ENCODE results near the gene SLC9A8. TPM values are rescaled to one million over a fixed set of nuclear protein-coding genes. Genes with fewer than 3 reads are reported as not detected.

The SLC9A8 gene
- total and polyA plus RNA-seq, 2 of the 4 experiments (the other 2 are of a cell fraction) = 4.1 to 5.0 TPM

DNA sequence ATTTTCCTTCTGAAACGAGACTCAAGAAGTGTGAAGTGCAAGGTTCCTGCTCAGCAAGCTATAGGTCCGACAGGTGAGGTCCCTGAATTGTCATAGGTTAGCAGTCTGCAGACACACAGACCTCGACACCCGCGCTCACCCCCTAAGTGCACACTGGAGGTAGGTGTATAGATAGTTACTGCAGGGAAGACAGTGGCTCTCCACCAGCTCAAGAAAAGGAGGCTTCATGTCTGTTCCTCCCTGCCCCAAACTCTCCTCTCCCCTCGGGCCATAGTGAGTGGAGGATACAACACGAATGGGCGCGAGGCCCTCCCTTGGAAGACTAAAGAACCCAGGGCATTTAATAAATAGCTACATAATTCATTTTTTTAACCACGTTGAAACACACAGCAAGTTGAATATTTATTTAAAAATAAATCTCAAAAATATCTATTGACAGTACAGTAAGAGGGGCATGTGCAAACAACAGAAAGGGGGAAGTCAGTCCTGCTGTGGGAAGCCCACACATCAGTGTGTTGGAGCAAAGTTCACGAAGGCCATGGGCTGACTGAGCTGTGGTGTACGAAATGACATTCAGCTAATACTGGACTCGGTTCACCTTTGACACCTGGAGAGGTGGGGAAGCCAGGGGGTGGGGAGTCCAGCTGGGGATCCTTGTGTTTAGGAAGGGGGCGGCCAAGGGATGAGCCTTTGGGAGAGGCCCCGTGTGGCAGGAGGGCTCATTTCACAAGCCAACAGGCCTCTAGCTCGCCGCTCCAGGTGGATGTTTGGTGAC, 92.0 kb downstream of the SLC9A8 start:
- ChIA-PET CTCF (interaction anchor here (1.1 to 2.2 kb wide), 2 partner anchors 8 to 10 kb away, joined by 3 to 8 read pairs; no protein-coding TSS in a partner anchor), POLR2A (ENCODE audit: unreplicated experiment) (interaction anchor here (0.6 kb wide), 1 partner anchor 9 kb away, joined by 4 read pairs; no protein-coding TSS in a partner anchor)
- Histone ChIP-seq H2BK120ac (ENCODE audit: low read depth, low read length) (no peak overlapping the region), H3K9me3 (ENCODE audit: control insufficient read depth, insufficient read depth, low read length) (no peaks in the 10 kb centered on the region), H3K27me3 (ENCODE audit: control insufficient read depth, insufficient read depth, low read length) (no peaks in the 10 kb centered on the region), H2AK5ac (ENCODE audit: low read depth, low read length) (no peak overlapping the region), H3K9me1 (ENCODE audit: insufficient read depth, low read length) (peaks cover 7% of the 10 kb centered on the region), H3K4me1 (ENCODE audit: control insufficient read depth, insufficient read depth, low read length) (peaks cover 6% of the 10 kb centered on the region), H3K36me3 (ENCODE audit: control insufficient read depth, insufficient read depth, low read length) (peaks cover 45% of the 10 kb centered on the region), H3K4ac (ENCODE audit: low read depth, low read length) (no peak overlapping the region), H3K9ac (ENCODE audit: low read depth, low read length) (no peak overlapping the region), H4K8ac (ENCODE audit: low read depth in 2 of 2, low read length in 2 of 2) (no peak overlapping the region), H3K18ac (ENCODE audit: low read depth, low read length) (no peak overlapping the region), H2BK20ac (ENCODE audit: low read depth, low read length) (no peak overlapping the region), H4K20me1 (ENCODE audit: insufficient read depth, low read length) (peaks cover 34% of the 10 kb centered on the region), H2AK9ac (replicated peaks; ENCODE audit: low read depth, low read length, poor library complexity) (no peak overlapping the region), H3K27ac (ENCODE audit: insufficient read depth, low read length) (no peak overlapping the region), H3K79me1 (ENCODE audit: low read depth in 1 of 2, low read length in 2 of 2) (peaks cover 14 to 59% of the 10 kb centered on the region in 2 experiments), H3K23ac (ENCODE audit: low read depth, low read length) (no peak overlapping the region), H2BK5ac (ENCODE audit: low read depth, low read length, poor library complexity, severe bottlenecking) (no peak overlapping the region), H4K91ac (ENCODE audit: insufficient read depth, low read depth, low read length) (no peak overlapping the region), H3K4me2 (ENCODE audit: low read depth, low read length) (no peak overlapping the region), H2AFZ (replicated peaks; ENCODE audit: low read length, poor library complexity) (no peak overlapping the region), H3K14ac (replicated peaks; ENCODE audit: low read depth, low read length) (no peak overlapping the region), H3K4me3 (ENCODE audit: insufficient read depth, low read depth, low read length) (no peak overlapping the region), H3K56ac (ENCODE audit: extremely low read depth, insufficient read depth, low read length) (no peak overlapping the region), H4K5ac (ENCODE audit: low read depth, low read length) (no peak overlapping the region), H2BK15ac (ENCODE audit: low read depth, low read length) (no peak overlapping the region)
- dilution Hi-C loops (cut with HindIII; ENCODE audit: low sequenced_read_pairs, unreplicated experiment) = no loop called here
- ATAC-seq (ENCODE audit: low read depth) (no peak), DNase-seq (no peak)
- TF ChIP-seq RFX5 (IDR thresholded peaks at IDR 0.05; ENCODE audit: low read depth, low read length) (no peak), MXI1 (IDR thresholded peaks at IDR 0.05; ENCODE audit: borderline replicate concordance, low read depth, low read length) (no peak), BHLHE40 (IDR thresholded peaks at IDR 0.05; ENCODE audit: low read depth, low read length) (no peak), MAZ (IDR thresholded peaks at IDR 0.05; ENCODE audit: borderline replicate concordance, low read depth, low read length) (no peak), ELK1 (IDR thresholded peaks at IDR 0.05; ENCODE audit: borderline replicate concordance, low read depth, low read length) (no peak), SMC3 (IDR thresholded peaks at IDR 0.05; ENCODE audit: low read depth, low read length) (no peak), RAD21 (IDR thresholded peaks at IDR 0.05; ENCODE audit: low read length) (no peak), CEBPB (IDR thresholded peaks at IDR 0.05; ENCODE audit: low read depth, low read length) (no peak), POLR2A (IDR thresholded peaks at IDR 0.05; ENCODE audit: low read depth, low read length) (no peak), FOS (IDR thresholded peaks at IDR 0.05; ENCODE audit: low read depth, low read length) (no peak), CTCF (conservative IDR thresholded peaks at IDR 0.05; ENCODE audit: low read depth, low read length) (no peak), MAFK (IDR thresholded peaks at IDR 0.05; ENCODE audit: low read depth, low read length) (no peak), NFE2L2 (IDR thresholded peaks at IDR 0.05; ENCODE audit: low read depth, low read length) (no peak), USF2 (IDR thresholded peaks at IDR 0.05; ENCODE audit: low read depth, low read length) (no peak), CHD1 (IDR thresholded peaks at IDR 0.05; ENCODE audit: low read depth, low read length) (no peak)
- no TSS peak for BruUV-seq (replicated peaks)
- intact Hi-C loops (cut with micrococcal nuclease) = no loop called here
- 93% methylated on average over 2 of the region's 17 CpGs; no CpG with 5 or more reads in 1 of the 2 experiments for WGBS, 2 experiments (ENCODE audit: extremely low coverage in 2 of 2, insufficient read length in 1 of 2)
- in situ Hi-C loops (cut with MboI; ENCODE audit: low sequenced_read_pairs) = no loop called here
